ENCODE measurements around the gene QSOX2. TPM values are rescaled to one million over a fixed set of nuclear protein-coding genes. Genes with fewer than 3 reads are reported as not detected.

The QSOX2 gene
- total RNA-seq, 2 donors from 2014 or later, result 4.9 to 12.0 TPM

- H3K27ac ChIP-seq, result no peak overlapping the region
- H3K4me3 ChIP-seq, result no peak overlapping the region
- H3K9ac ChIP-seq (ENCODE audit: low read depth in 2 of 2, low read length in 2 of 2), result no peak overlapping the region
- DNase-seq, result no peak
- no peaks in the 10 kb centered on the region for H3K27me3 ChIP-seq
- no peak for TF ChIP-seq CTCF (IDR thresholded peaks at IDR 0.05)
- H3K9me3 ChIP-seq, result no peaks in the 10 kb centered on the region
- intact Hi-C loops (cut with DNase I), result no loop called here
- no peaks in the 10 kb centered on the region for H3K36me3 ChIP-seq
- H3K4me1 ChIP-seq, result no peaks in the 10 kb centered on the region
Observed at GRCh38 chr9:136276716-136277115, 31.1 kb upstream of the QSOX2 start.

- no peaks in the 10 kb centered on the region for H3K36me3 ChIP-seq
- H3K27ac ChIP-seq, result no peak overlapping the region
- TF ChIP-seq CTCF (IDR thresholded peaks at IDR 0.05), result no peak
- no peaks in the 10 kb centered on the region for H3K27me3 ChIP-seq
- intact Hi-C loops (cut with DNase I), result no loop called here
- no peak overlapping the region for H3K9ac ChIP-seq (ENCODE audit: low read depth in 2 of 2, low read length in 2 of 2)
- H3K4me3 ChIP-seq, result no peak overlapping the region
- no peaks in the 10 kb centered on the region for H3K4me1 ChIP-seq
- no peaks in the 10 kb centered on the region for H3K9me3 ChIP-seq
- DNase-seq, result no peak
Observed at GRCh38 chr9:136275655-136276429, 30.2 kb upstream of the QSOX2 start.

GRCh38 chr9:136274786-136275654 lies 29.4 kb upstream of the QSOX2 start:
- Histone ChIP-seq H3K36me3 (no peaks in the 10 kb centered on the region), H3K27me3 (no peaks in the 10 kb centered on the region), H3K4me3 (no peak overlapping the region), H3K4me1 (no peaks in the 10 kb centered on the region), H3K9ac (ENCODE audit: low read depth in 2 of 2, low read length in 2 of 2) (no peak overlapping the region), H3K9me3 (no peaks in the 10 kb centered on the region), H3K27ac (no peak overlapping the region)
- DNase-seq, result no peak
- TF ChIP-seq CTCF (IDR thresholded peaks at IDR 0.05), result no peak
- intact Hi-C loops (cut with DNase I), result no loop called here

GRCh38 chr9:136273921-136274785 lies 28.5 kb upstream of the QSOX2 start:
- Histone ChIP-seq H3K9me3 (no peaks in the 10 kb centered on the region), H3K9ac (ENCODE audit: low read depth in 2 of 2, low read length in 2 of 2) (no peak overlapping the region), H3K4me1 (no peaks in the 10 kb centered on the region), H3K27ac (no peak overlapping the region), H3K27me3 (no peaks in the 10 kb centered on the region), H3K4me3 (no peak overlapping the region), H3K36me3 (no peaks in the 10 kb centered on the region)
- TF ChIP-seq CTCF (IDR thresholded peaks at IDR 0.05), result no peak
- DNase-seq, result no peak
- intact Hi-C loops (cut with DNase I), result no loop called here

GRCh38 chr9:136273244-136273865 lies 27.7 kb upstream of the QSOX2 start:
- DNase-seq, result no peak
- Histone ChIP-seq H3K36me3 (no peaks in the 10 kb centered on the region), H3K27ac (no peak overlapping the region), H3K27me3 (no peaks in the 10 kb centered on the region), H3K9me3 (no peaks in the 10 kb centered on the region), H3K4me1 (no peaks in the 10 kb centered on the region), H3K4me3 (no peak overlapping the region), H3K9ac (ENCODE audit: low read depth in 2 of 2, low read length in 2 of 2) (no peak overlapping the region)
- intact Hi-C loops (cut with DNase I), result no loop called here
- TF ChIP-seq CTCF (IDR thresholded peaks at IDR 0.05), result no peak

All from colonic mucosa (tissue), 4 donors.